ENCODE results near the gene ITGB2.
"Not testable (repeated sequence)": the region's sequence is repeated elsewhere in the genome, so short reads cannot be mapped to it uniquely, and the experiment has no call there.

Gene ITGB2

DNA sequence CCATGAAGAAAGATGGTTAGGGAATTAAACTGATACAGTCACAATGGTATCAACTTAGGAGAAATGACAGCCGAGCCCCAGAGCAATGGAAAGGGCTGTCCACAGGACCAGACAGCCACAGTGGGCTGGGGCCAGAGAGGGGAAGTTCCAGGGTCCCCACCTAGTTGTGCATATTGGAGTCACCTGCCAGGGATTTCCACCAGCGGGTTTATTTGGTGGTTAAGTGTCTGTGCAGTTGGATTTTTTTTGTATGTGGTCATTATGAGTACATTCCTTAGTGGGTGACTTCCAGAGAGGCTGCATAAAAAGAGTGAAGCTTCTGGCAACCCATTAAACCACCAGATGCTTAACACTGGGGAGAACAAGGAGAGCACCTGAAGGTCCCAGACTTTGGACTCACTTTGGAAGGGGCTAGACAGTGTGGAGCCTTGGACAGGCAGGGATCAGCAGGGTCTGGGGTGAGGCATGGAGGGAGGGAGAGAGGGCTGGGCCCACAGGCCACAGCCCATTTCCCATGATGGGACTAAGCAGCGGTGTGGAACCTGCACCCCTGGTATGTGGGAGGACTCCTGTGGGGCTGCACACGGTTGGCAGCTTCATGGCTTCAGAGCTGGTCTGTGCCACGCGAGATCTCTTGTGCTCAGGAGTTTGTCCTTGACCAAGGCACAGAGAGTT is 39.4 kb downstream of the ITGB2 start:
- TF ChIP-seq, protein P1, sequence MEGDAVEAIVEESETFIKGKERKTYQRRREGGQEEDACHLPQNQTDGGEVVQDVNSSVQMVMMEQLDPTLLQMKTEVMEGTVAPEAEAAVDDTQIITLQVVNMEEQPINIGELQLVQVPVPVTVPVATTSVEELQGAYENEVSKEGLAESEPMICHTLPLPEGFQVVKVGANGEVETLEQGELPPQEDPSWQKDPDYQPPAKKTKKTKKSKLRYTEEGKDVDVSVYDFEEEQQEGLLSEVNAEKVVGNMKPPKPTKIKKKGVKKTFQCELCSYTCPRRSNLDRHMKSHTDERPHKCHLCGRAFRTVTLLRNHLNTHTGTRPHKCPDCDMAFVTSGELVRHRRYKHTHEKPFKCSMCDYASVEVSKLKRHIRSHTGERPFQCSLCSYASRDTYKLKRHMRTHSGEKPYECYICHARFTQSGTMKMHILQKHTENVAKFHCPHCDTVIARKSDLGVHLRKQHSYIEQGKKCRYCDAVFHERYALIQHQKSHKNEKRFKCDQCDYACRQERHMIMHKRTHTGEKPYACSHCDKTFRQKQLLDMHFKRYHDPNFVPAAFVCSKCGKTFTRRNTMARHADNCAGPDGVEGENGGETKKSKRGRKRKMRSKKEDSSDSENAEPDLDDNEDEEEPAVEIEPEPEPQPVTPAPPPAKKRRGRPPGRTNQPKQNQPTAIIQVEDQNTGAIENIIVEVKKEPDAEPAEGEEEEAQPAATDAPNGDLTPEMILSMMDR (conservative IDR thresholded peaks at IDR 0.05; ENCODE audit: low read depth, low read length) = no peak
- DNase-seq (ENCODE audit: low read depth) = no peak
- H3K4me3 ChIP-seq (ENCODE audit: low read length) = no peak overlapping the region

DNA sequence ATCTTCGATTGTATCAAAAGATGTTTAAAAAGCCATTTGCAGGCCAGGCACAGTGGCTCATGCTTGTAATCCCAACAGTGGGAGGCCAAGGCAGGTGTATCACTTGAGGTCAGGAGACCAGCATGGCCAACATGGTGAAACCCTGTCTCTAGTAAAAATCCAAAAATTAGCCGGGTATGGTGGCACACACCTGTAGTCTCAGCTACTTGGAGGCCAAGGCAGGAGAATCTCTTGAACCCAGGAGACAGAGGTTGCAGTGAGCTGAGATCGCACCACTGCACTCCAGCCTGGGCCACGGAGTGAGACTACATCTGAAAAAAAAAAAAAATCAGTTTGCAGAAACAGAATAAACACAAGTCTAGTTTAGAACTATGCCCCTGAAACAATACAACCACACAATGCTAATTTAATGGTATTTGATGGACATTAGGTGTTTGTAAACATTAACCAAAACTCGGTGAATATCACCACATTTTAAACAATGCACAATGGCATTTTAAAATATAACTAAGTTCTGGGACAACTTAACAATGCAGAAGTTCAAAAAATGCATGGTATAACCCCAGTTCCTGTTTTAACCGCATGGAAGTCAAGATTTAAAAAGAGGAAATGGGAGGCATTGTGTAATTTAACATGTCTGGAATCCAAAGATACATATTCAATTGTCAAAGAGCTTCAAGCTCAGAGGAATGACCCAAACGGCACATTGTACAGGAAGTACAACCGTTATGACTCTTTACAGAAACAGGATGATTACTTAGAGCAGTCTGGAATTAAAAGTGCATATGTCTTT is 40.1 kb downstream of the ITGB2 start:
- TF ChIP-seq, protein P1 (conservative IDR thresholded peaks at IDR 0.05; ENCODE audit: low read depth, low read length) = no peak
- no peak overlapping the region for H3K4me3 ChIP-seq (ENCODE audit: low read length)
- DNase-seq (ENCODE audit: low read depth) = no peak

DNA sequence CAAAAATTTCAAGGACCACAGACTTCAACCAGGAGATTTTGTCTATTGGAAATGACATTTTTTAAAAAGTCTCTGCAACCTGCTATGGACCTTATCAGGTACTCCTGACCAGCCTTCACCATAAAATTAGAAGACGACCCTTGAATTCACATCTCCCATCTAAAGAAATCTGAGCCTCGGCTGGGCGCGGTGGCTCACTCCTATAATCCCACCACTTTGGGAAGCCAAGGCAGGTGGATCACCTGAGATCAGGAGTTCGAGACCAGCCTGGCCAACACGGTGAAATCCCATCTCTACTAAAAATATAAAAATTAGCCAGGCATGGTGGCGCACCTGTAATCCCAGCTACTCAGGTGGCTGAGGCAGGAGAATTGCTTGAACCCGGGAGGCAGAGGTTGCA is 41.5 kb downstream of the ITGB2 start:
- not testable (repeated sequence) for H3K4me3 ChIP-seq (ENCODE audit: low read length); DNase-seq (ENCODE audit: low read depth)

DNA sequence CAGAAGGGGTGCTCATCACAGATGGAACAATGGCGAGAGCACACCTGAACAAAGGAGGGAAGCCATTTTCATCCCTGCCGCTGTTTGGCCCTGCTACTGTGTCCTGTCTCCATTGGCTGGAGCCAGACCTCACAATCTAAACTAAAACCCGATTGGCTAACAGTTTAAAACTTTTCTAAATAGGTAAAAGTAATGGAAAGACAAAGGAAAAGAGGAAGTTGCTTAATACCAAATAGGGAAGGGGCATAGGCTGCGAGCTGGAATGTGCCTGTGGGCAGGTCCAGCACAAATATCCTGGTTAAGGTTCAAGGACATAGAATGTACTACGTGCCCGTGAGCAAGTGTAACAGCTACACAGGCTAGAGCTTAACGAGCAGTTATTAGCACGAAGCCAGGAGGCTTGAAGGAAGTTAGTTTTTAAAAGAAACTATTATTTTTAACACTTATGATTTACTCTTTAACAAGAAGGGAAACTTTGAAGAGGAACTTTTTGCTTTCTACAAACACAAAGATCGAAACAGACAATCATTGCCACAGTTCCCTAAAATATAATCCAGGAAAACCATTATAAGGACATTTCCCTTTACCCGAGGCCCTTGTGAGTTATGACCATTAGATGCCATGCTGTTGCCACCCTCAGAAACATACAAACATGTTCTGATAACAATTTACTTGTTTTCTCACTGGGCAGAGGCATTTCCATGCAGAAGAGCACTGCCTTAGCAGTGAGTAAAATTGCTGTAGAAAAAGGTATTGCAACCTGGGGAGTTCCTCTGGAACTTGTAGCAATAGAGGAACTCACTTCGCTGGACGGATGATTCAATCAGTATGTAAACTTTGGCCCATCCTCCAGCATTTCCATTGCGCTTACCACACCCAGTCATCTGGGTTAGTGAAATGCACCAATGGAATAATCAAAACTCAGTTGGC is 42.4 kb downstream of the ITGB2 start:
- TF ChIP-seq, protein P1 (conservative IDR thresholded peaks at IDR 0.05; ENCODE audit: low read depth, low read length) = no peak
- DNase-seq (ENCODE audit: low read depth) = no peak

DNA sequence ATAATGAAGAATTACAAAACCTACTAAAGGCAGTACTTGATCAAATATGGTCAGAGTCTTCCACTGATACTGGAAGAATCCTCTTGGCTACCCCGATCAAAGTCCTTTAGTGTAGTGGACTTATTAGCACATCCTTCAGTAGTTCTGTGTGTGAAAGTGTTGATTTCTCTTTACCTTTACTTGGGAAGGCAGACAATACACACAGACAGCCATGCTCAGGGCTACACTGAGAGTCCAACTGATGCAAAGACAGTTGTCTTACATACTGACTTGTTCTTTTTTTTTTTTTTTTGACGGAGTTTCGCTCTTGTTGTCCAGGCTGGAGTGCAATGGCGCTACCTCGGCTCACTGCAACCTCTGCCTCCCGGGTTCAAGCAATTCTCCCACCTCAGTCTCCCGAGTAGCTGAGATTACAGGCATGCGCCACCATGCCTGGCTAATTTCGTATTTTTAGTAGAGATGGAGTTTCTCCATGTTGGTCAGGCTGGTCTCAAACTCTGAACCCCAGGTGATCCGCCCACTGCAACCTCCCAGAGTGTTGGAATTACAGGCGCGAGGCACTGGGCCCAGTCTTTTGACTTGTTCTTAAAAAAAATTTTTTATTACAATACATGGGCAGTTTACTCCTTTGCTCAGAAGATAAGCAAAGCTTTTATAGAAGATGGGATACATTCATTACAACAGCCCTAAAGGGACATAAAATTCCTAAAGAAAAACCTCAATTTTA is 43.7 kb downstream of the ITGB2 start:
- no peak for DNase-seq (ENCODE audit: low read depth)
- no peak overlapping the region for H3K4me3 ChIP-seq (ENCODE audit: low read length)
- TF ChIP-seq, protein P1 (conservative IDR thresholded peaks at IDR 0.05; ENCODE audit: low read depth, low read length) = no peak

More for the DNA sequence above, 42.4 kb downstream of the ITGB2 start:
- no peak overlapping the region for H3K4me3 ChIP-seq (ENCODE audit: low read length)

DNA sequence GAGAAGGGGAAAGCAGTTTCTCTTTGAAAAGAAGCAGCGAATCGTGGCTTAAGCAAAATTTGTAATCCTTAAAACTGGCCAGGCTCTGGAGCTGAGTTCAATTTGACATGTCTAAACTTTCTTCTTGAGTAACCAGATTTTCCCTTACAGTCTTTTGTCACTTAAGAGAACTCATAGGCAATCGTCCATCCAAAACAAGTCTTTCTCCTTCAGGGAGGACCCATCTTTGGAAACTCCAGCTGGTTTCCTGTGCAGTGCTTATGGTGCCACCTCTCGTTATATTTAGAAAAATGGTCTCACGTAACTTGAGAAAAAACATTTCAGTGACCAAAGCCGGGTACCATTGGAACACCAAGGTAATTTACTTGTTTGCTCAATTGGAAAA is 45.4 kb downstream of the ITGB2 start:
- peak overlapping the region; percentile 51 for H3K4me3 ChIP-seq (ENCODE audit: low read length)
- no peak for DNase-seq (ENCODE audit: low read depth)
- TF ChIP-seq, protein P1 (conservative IDR thresholded peaks at IDR 0.05; ENCODE audit: low read depth, low read length) = peak; percentile 5
